HEK293T (cell line): Measurements from ENCODE around the gene SYT11.
"Not testable (repeated sequence)": the region's sequence is repeated elsewhere in the genome, so short reads cannot be mapped to it uniquely, and the experiment has no call there.

Experiments used
- CTCF ChIA-PET: fragments of 350-600 bp; formaldehyde crosslinking; extraction: SDS; loops from one replicate; lab custom pipeline; 2021; ENCODE audit warnings: antibody characterized with exemption, inconsistent platforms; lab: Yijun Ruan, JAX
- POLR2A ChIA-PET: fragments of 350-600 bp; formaldehyde crosslinking; extraction: SDS; loops from one replicate; lab custom pipeline; 2020; ENCODE audit warnings: antibody characterized with exemption, inconsistent platforms; lab: Yijun Ruan, JAX
- DNase-seq: peaks from one replicate; pipeline ENCODE4 v3.0.0; 2012; ENCODE audit warnings: mixed read lengths; ENCODE audit errors: extremely low spot score
- ARNT ChIP-seq: fragments of 450-650 bp; IDR thresholded peaks from 2 replicates; pipeline ENCODE4 v1.6.1; 2017; ENCODE audit warnings: mild to moderate bottlenecking
- BHLHE40 ChIP-seq: fragments of 450-650 bp; IDR thresholded peaks from 2 replicates; pipeline ENCODE4 v1.6.1; 2016; ENCODE audit warnings: mild to moderate bottlenecking, moderate library complexity, borderline replicate concordance
- CTBP1 ChIP-seq: fragments of 450-650 bp; IDR thresholded peaks from 2 replicates; pipeline ENCODE4 v1.6.1; 2016; ENCODE audit warnings: borderline replicate concordance
- ELF4 ChIP-seq: fragments of 450-650 bp; IDR thresholded peaks from 2 replicates; pipeline ENCODE4 v1.6.1; 2017; ENCODE audit warnings: antibody characterized with exemption
- FOXA1 ChIP-seq: fragments of 450-650 bp; IDR thresholded peaks from 2 replicates; pipeline ENCODE4 v1.6.1; 2016; ENCODE audit warnings: mild to moderate bottlenecking
- FOXK2 ChIP-seq: fragments of 450-650 bp; IDR thresholded peaks from 2 replicates; pipeline ENCODE4 v1.6.1; 2016; ENCODE audit warnings: mild to moderate bottlenecking
- FOXM1 ChIP-seq: fragments of 450-650 bp; IDR thresholded peaks from 2 replicates; pipeline ENCODE4 v1.6.1; 2017; ENCODE audit warnings: mild to moderate bottlenecking, borderline replicate concordance
- HDGF ChIP-seq: fragments of 450-650 bp; IDR thresholded peaks from 2 replicates; pipeline ENCODE4 v1.6.1; 2017; ENCODE audit warnings: antibody characterized with exemption, borderline replicate concordance
- L3MBTL2 ChIP-seq: fragments of 450-650 bp; conservative IDR thresholded peaks from 2 replicates; pipeline ENCODE4 v1.6.1; 2016; ENCODE audit warnings: mild to moderate bottlenecking
- LEF1 ChIP-seq: fragments of 450-650 bp; IDR thresholded peaks from 2 replicates; pipeline ENCODE4 v1.6.1; 2017; ENCODE audit warnings: mild to moderate bottlenecking, borderline replicate concordance
- NFRKB ChIP-seq: fragments of 450-650 bp; IDR thresholded peaks from 2 replicates; pipeline ENCODE4 v1.6.1; 2016; ENCODE audit warnings: mild to moderate bottlenecking, moderate library complexity
- PKNOX1 ChIP-seq: fragments of 450-650 bp; IDR thresholded peaks from 2 replicates; pipeline ENCODE4 v1.6.1; 2016
- SP1 ChIP-seq: fragments of 450-650 bp; IDR thresholded peaks from 2 replicates; pipeline ENCODE4 v1.6.1; 2017
- SUZ12 ChIP-seq: fragments of 450-650 bp; IDR thresholded peaks from 2 replicates; pipeline ENCODE4 v1.6.1; 2016; ENCODE audit warnings: mild to moderate bottlenecking
- TARDBP ChIP-seq: fragments of 450-650 bp; IDR thresholded peaks from 2 replicates; pipeline ENCODE4 v1.6.1; 2016
- ZNF384 ChIP-seq: fragments of 450-650 bp; IDR thresholded peaks from 2 replicates; pipeline ENCODE4 v1.6.1; 2016

Gene SYT11

GRCh38 chr1:155831279-155831976 lies 27.9 kb upstream of the SYT11 start:
- TF ChIP-seq FOXA1 (no peak), BHLHE40 (no peak), L3MBTL2 (no peak), ARNT (no peak), SUZ12 (no peak), FOXK2 (no peak), ZNF384 (no peak), ELF4 (no peak), SP1 (no peak), TARDBP (no peak), LEF1 (no peak), NFRKB (no peak), FOXM1 (no peak), PKNOX1 (no peak), HDGF (no peak), CTBP1 (no peak)
- DNase-seq: no peak
- CTCF ChIA-PET: no interaction called here
- POLR2A ChIA-PET: interaction anchor here (0.6 kb wide), 1 partner anchor 64 kb away, joined by 3 read pairs; no protein-coding TSS in a partner anchor

GRCh38 chr1:155833665-155834295 lies 25.6 kb upstream of the SYT11 start:
- ChIA-PET CTCF (no interaction called here), POLR2A (no interaction called here)
- no peak for DNase-seq
- TF ChIP-seq CTBP1 (no peak), FOXK2 (no peak), HDGF (no peak), ARNT (no peak), TARDBP (no peak), ELF4 (no peak), FOXM1 (no peak), ZNF384 (no peak), BHLHE40 (no peak), NFRKB (no peak), PKNOX1 (no peak), SUZ12 (no peak), LEF1 (no peak)

GRCh38 chr1:155834296-155834926 lies 25.0 kb upstream of the SYT11 start:
- POLR2A ChIA-PET: no interaction called here
- no peak for DNase-seq
- CTCF ChIA-PET: no interaction called here
- TF ChIP-seq FOXK2: no peak
- no peak for TF ChIP-seq NFRKB

GRCh38 chr1:155834927-155835399 lies 24.4 kb upstream of the SYT11 start:
- POLR2A ChIA-PET, CTCF ChIA-PET, DNase-seq: not testable (repeated sequence)

GRCh38 chr1:155835548-155835947 lies 23.8 kb upstream of the SYT11 start:
- no peak for DNase-seq
- CTCF ChIA-PET: no interaction called here
- POLR2A ChIA-PET: no interaction called here
- TF ChIP-seq FOXK2: no peak
- TF ChIP-seq CTBP1: no peak
- no peak for TF ChIP-seq L3MBTL2
- TF ChIP-seq ZNF384: no peak
- TF ChIP-seq ELF4: no peak
- no peak for TF ChIP-seq BHLHE40
- TF ChIP-seq HDGF: no peak
- no peak for TF ChIP-seq SUZ12
- no peak for TF ChIP-seq LEF1
- TF ChIP-seq FOXM1: no peak
- no peak for TF ChIP-seq ARNT

- ChIA-PET POLR2A (interaction anchor here (1.1 kb wide), 1 partner anchor 19 kb away, joined by 3 read pairs; the partner anchor contains the start of gene SYT11), CTCF (no interaction called here)
- DNase-seq: no peak
- TF ChIP-seq FOXM1: no peak
- TF ChIP-seq FOXA1: no peak
Measured at GRCh38 chr1:155840386-155840785, 19.0 kb upstream of the SYT11 start.

- CTCF ChIA-PET: no interaction called here
- DNase-seq: no peak
- TF ChIP-seq ELF4 (no peak), FOXK2 (no peak), ARNT (no peak), SUZ12 (no peak), LEF1 (no peak), ZNF384 (no peak), FOXA1 (no peak), CTBP1 (no peak), SP1 (no peak), NFRKB (no peak), HDGF (no peak), FOXM1 (no peak), PKNOX1 (no peak), TARDBP (no peak), BHLHE40 (no peak), L3MBTL2 (no peak)
- POLR2A ChIA-PET: no interaction called here
Measured at GRCh38 chr1:155844860-155845421, 14.4 kb upstream of the SYT11 start.
